HEK293T (cell line): ENCODE data around the gene NHSL1.

Source experiments
- FOXK2 ChIP-seq: fragments of 450-650 bp; IDR thresholded peaks from 2 replicates; pipeline ENCODE4 v1.6.1; 2016; ENCODE audit warnings: mild to moderate bottlenecking
- ZNF384 ChIP-seq: fragments of 450-650 bp; IDR thresholded peaks from 2 replicates; pipeline ENCODE4 v1.6.1; 2016

DNA sequence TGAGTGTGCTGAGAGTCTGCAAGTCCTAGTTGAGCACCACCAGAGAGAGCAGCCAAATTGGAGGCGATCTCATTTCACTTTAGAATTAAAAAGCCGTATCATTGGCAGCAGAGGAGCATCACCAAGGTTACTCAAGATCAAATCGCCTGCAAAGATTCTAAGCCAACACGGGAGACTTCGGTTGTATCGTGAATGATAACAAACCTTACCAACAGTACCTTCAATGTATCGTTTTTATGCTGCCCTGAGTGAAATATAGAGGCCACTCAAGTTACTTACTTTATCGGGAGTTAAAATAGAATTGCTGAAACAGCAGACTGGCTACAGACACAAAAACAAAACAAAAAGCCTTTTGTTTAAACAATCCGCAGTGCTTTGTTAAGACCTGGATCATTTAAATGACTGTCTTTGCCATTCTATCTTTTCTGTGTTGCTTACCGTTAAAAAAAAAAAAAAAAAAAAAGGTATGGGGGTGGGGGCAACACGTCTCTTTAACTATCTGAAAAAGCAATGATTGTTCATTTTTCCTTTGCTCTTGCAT is 14.2 kb downstream of the NHSL1 start:
- TF ChIP-seq FOXK2 (no peak), ZNF384 (peak; percentile 68)
